Activated T-helper 1 cell treated with anti-CD3 and anti-CD28 coated beads, Interleukin-12 subunit alpha, Interleukin-12 subunit beta, Interleukin-2, Interleukin-4 antibody, amounts not matched to agents 30 ng/mL and 10 ng/mL and 1 ng/mL, durations not matched to agents 14 hours and 24 hours and 36 hours (primary cell): Measurements from ENCODE around the gene TMEM131. TPM values are rescaled to one million over a fixed set of nuclear protein-coding genes. Genes with fewer than 3 reads are reported as not detected.

ENCODE experiments used
- DNase-seq: peaks from one replicate; pipeline ENCODE4 v3.0.0; 2021; ENCODE audit warnings: low spot score
- H3K27ac Mint-ChIP-seq: one replicate; pipeline ENCODE4 v1.8.0; 2021; ENCODE audit warnings: mild to moderate bottlenecking, mixed read lengths
- H3K27me3 Mint-ChIP-seq: one replicate; pipeline ENCODE4 v1.8.0; 2022; ENCODE audit warnings: mild to moderate bottlenecking, moderate library complexity, mixed read lengths; ENCODE audit not compliant: insufficient read depth
- H3K36me3 Mint-ChIP-seq: one replicate; pipeline ENCODE4 v1.8.0; 2021; ENCODE audit warnings: low read depth, mixed read lengths
- H3K4me1 Mint-ChIP-seq: one replicate; pipeline ENCODE4 v1.8.0; 2021; ENCODE audit warnings: low read depth, mixed read lengths
- H3K4me3 Mint-ChIP-seq: one replicate; pipeline ENCODE4 v1.8.0; 2021; ENCODE audit warnings: mild to moderate bottlenecking, moderate library complexity, mixed read lengths
- H3K9me3 Mint-ChIP-seq: one replicate; pipeline ENCODE4 v1.8.0; 2021; ENCODE audit warnings: mixed read lengths
- intact Hi-C: fragments of 100-400 bp; cut with micrococcal nuclease; formaldehyde crosslinking; loops from one replicate; pipeline ENCODE4 v1.15.1; 2024
- total RNA-seq: library from RNA; stranded (reverse); gene quantifications from 2 replicates; pipeline ENCODE4 v1.2.3, GENCODE V29; 2022

TMEM131 gene
- total RNA-seq, 1 donor from 2014 or later: 36.5 TPM

GRCh38 chr2:97994476-97994875, 1.3 kb downstream of the TMEM131 start:
- intact Hi-C loops: loop anchor here (2.0 to 10.0 kb wide), 5 partner anchors 14 to 1340 kb away; partner anchors contain the start of genes ANKRD36, EIF5B, LMAN2L and TXNDC9
- Mint-ChIP-seq H3K27ac (peak overlapping the region; percentile 98), H3K36me3 (peaks cover 14% of the 10 kb centered on the region), H3K27me3 (no peaks in the 10 kb centered on the region), H3K4me1 (peaks cover 51% of the 10 kb centered on the region), H3K9me3 (no peaks in the 10 kb centered on the region), H3K4me3 (peak overlapping the region; percentile 97)
- DNase-seq: no peak

- H3K4me1 Mint-ChIP-seq: peaks cover 53% of the 10 kb centered on the region
- H3K27me3 Mint-ChIP-seq: no peaks in the 10 kb centered on the region
- no peaks in the 10 kb centered on the region for H3K9me3 Mint-ChIP-seq
- H3K36me3 Mint-ChIP-seq: peaks cover 14% of the 10 kb centered on the region
- no peak for DNase-seq
- intact Hi-C loops: loop anchor here (2.0 to 10.0 kb wide), 5 partner anchors 13 to 1341 kb away; partner anchors contain the start of genes ANKRD36, EIF5B, LMAN2L and TXNDC9
- H3K4me3 Mint-ChIP-seq: peak overlapping the region; percentile 97
- no peak overlapping the region for H3K27ac Mint-ChIP-seq
Observed at GRCh38 chr2:97993926-97994325, 1.8 kb downstream of the TMEM131 start.

- Mint-ChIP-seq H3K36me3 (peaks cover 19% of the 10 kb centered on the region), H3K27ac (no peak overlapping the region), H3K9me3 (peaks cover 6% of the 10 kb centered on the region), H3K4me3 (peak overlapping the region; percentile 97), H3K27me3 (no peaks in the 10 kb centered on the region), H3K4me1 (peaks cover 53% of the 10 kb centered on the region)
- intact Hi-C loops: loop anchor here (10.0 kb wide), 3 partner anchors 878 to 1342 kb away; partner anchors contain the start of genes ANKRD36, EIF5B, LMAN2L and TXNDC9
- DNase-seq: no peak
Observed at GRCh38 chr2:97992836-97993825, 2.6 kb downstream of the TMEM131 start.

GRCh38 chr2:97991081-97991856, 4.5 kb downstream of the TMEM131 start:
- H3K4me1 Mint-ChIP-seq: peaks cover 59% of the 10 kb centered on the region
- peaks cover 17% of the 10 kb centered on the region for H3K9me3 Mint-ChIP-seq
- H3K4me3 Mint-ChIP-seq: no peak overlapping the region
- no peaks in the 10 kb centered on the region for H3K27me3 Mint-ChIP-seq
- no peak for DNase-seq
- intact Hi-C loops: loop anchor here (10.0 kb wide), 3 partner anchors 876 to 1344 kb away; partner anchors contain the start of genes ANKRD36, EIF5B, LMAN2L and TXNDC9
- no peak overlapping the region for H3K27ac Mint-ChIP-seq
- peaks cover 27% of the 10 kb centered on the region for H3K36me3 Mint-ChIP-seq

GRCh38 chr2:97988722-97989121, 7.0 kb downstream of the TMEM131 start:
- intact Hi-C loops: no loop called here
- Mint-ChIP-seq H3K4me1 (peaks cover 45% of the 10 kb centered on the region), H3K9me3 (peaks cover 17% of the 10 kb centered on the region), H3K4me3 (no peak overlapping the region), H3K27ac (no peak overlapping the region), H3K27me3 (no peaks in the 10 kb centered on the region), H3K36me3 (peaks cover 29% of the 10 kb centered on the region)
- no peak for DNase-seq

GRCh38 chr2:97985998-97986397, 9.8 kb downstream of the TMEM131 start:
- Mint-ChIP-seq H3K27ac (no peak overlapping the region), H3K27me3 (no peaks in the 10 kb centered on the region), H3K4me1 (peaks cover 27% of the 10 kb centered on the region), H3K36me3 (peaks cover 25% of the 10 kb centered on the region), H3K9me3 (peaks cover 17% of the 10 kb centered on the region), H3K4me3 (no peak overlapping the region)
- intact Hi-C loops: no loop called here
- no peak for DNase-seq

GRCh38 chr2:97983698-97984097, 12.1 kb downstream of the TMEM131 start:
- Mint-ChIP-seq H3K9me3 (peaks cover 20% of the 10 kb centered on the region), H3K27ac (no peak overlapping the region), H3K27me3 (no peaks in the 10 kb centered on the region), H3K4me3 (no peak overlapping the region), H3K36me3 (peaks cover 25% of the 10 kb centered on the region), H3K4me1 (peaks cover 19% of the 10 kb centered on the region)
- intact Hi-C loops: no loop called here
- no peak for DNase-seq

- H3K27ac Mint-ChIP-seq: no peak overlapping the region
- peaks cover 17% of the 10 kb centered on the region for H3K9me3 Mint-ChIP-seq
- no peak overlapping the region for H3K4me3 Mint-ChIP-seq
- no peak for DNase-seq
- H3K36me3 Mint-ChIP-seq: peaks cover 23% of the 10 kb centered on the region
- intact Hi-C loops: no loop called here
- peaks cover 19% of the 10 kb centered on the region for H3K4me1 Mint-ChIP-seq
- H3K27me3 Mint-ChIP-seq: no peaks in the 10 kb centered on the region
Observed at GRCh38 chr2:97983134-97983533, 12.6 kb downstream of the TMEM131 start.

- DNase-seq: no peak
- intact Hi-C loops: no loop called here
- no peak overlapping the region for H3K4me3 Mint-ChIP-seq
Observed at GRCh38 chr2:97982621-97983020, 13.1 kb downstream of the TMEM131 start.

GRCh38 chr2:97981961-97982360, 13.8 kb downstream of the TMEM131 start:
- Mint-ChIP-seq H3K9me3 (peaks cover 11% of the 10 kb centered on the region), H3K4me1 (peaks cover 19% of the 10 kb centered on the region), H3K4me3 (no peak overlapping the region), H3K27ac (no peak overlapping the region), H3K36me3 (peaks cover 18% of the 10 kb centered on the region), H3K27me3 (no peaks in the 10 kb centered on the region)
- intact Hi-C loops: loop anchor here (2.0 kb wide), 1 partner anchor 13 kb away; the partner anchor contains the start of gene TMEM131
- no peak for DNase-seq

More at GRCh38 chr2:97982621-97983020, 13.1 kb downstream of the TMEM131 start:
- Mint-ChIP-seq H3K27ac (no peak overlapping the region), H3K27me3 (no peaks in the 10 kb centered on the region), H3K4me1 (peaks cover 19% of the 10 kb centered on the region), H3K9me3 (peaks cover 12% of the 10 kb centered on the region), H3K36me3 (peaks cover 19% of the 10 kb centered on the region)

GRCh38 chr2:97979904-97980303, 15.8 kb downstream of the TMEM131 start:
- DNase-seq: no peak
- Mint-ChIP-seq H3K27me3 (no peaks in the 10 kb centered on the region), H3K9me3 (peaks cover 20% of the 10 kb centered on the region), H3K4me1 (peaks cover 13% of the 10 kb centered on the region), H3K4me3 (no peak overlapping the region), H3K36me3 (peaks cover 20% of the 10 kb centered on the region), H3K27ac (no peak overlapping the region)
- intact Hi-C loops: loop anchor here (1.0 to 2.0 kb wide), 2 partner anchors 15 to 18 kb away; partner anchors contain the start of gene TMEM131

GRCh38 chr2:97974471-97974870, 21.3 kb downstream of the TMEM131 start:
- Mint-ChIP-seq H3K27me3 (no peaks in the 10 kb centered on the region), H3K27ac (no peak overlapping the region), H3K36me3 (peaks cover 24% of the 10 kb centered on the region), H3K4me3 (no peak overlapping the region), H3K4me1 (peaks cover 10% of the 10 kb centered on the region), H3K9me3 (peaks cover 34% of the 10 kb centered on the region)
- intact Hi-C loops: no loop called here
- no peak for DNase-seq
